Nasal cavity respiratory epithelium epithelial cell of viscerocranial mucosa (primary cell): ENCODE measurements around the gene CDK5RAP1. TPM values are rescaled to one million over a fixed set of nuclear protein-coding genes. Genes with fewer than 3 reads are reported as not detected.

ENCODE experiments used
- total RNA-seq: library from RNA; depleted of rRNA; stranded (reverse); fragments of >200 nt; gene quantifications from 2 replicates; pipeline ENCODE4 v1.2.3, GENCODE V29; 2014

CDK5RAP1 gene
- total RNA-seq, result 22.4 and 29.4 TPM in 2 replicates

GRCh38 chr20:33401184-33401920, at the start of gene CDK5RAP1:
CDK5RAP1 (minus strand) TSS chr20:33401519; CDS start chr20:33397064, 4,455 bp downstream.

GRCh38 chr20:33443512-33444239, 42.4 kb upstream of the CDK5RAP1 start, which contains the start of gene SNTA1:
SNTA1 (minus strand) TSS chr20:33443763; CDS start chr20:33443620, 143 bp downstream.

Other genes starting within 250 kb of the CDK5RAP1 start
- gene BPIFA2, start 233.4 kb downstream of the CDK5RAP1 start, total RNA-seq, result 0.07 TPM in 1 of 2 replicates, not detected in the other
- gene BPIFA3, start 184.2 kb downstream of the CDK5RAP1 start, total RNA-seq, result not detected in 2 replicates
- 24.0 TPM in 1 of 2 replicates, not detected in the other for gene BPIFA1, start 165.5 kb downstream of the CDK5RAP1 start, total RNA-seq
- gene BPIFB1, start 118.3 kb downstream of the CDK5RAP1 start, total RNA-seq, result 3.3 TPM in 1 of 2 replicates, not detected in the other
- gene SNTA1, start 42.2 kb upstream of the CDK5RAP1 start, total RNA-seq, result 5.5 and 9.2 TPM in 2 replicates
- 5.5 and 12.2 TPM in 2 replicates for gene CBFA2T2, start 88.6 kb upstream of the CDK5RAP1 start, total RNA-seq